ENCODE results near the gene BLOC1S1. TPM values are rescaled to one million over a fixed set of nuclear protein-coding genes. Genes with fewer than 3 reads are reported as not detected.
A peak's percentile ranks its signal among the peaks of the same experiment; 100 is the strongest.

The BLOC1S1 gene
- polyA plus RNA-seq, 2 of the 4 experiments (the other 2 are of a cell fraction) = 112 to 138 TPM

DNA sequence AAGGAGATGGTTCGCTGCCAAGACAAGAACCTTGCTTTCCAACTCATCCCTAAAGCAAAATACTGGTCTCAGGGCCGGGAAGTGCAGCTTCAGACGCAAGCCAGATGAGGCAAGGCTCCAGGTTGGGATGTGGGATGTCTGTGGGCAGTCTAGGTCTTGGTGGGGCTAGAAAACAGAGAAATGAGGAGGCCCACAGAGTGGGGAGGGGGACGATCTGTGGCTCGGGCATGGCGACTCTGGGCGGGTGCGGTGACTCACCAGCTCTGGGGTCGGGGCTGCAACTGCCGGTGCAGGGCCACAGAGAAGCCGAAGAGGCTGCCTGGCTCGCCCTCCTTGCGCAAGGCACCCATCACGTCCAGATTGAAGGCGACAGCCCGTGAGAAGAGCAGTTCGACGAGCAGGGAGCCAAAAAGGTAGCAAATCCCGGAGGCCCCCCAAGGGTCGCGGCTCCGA lies 8.6 kb upstream of the BLOC1S1 start:
- no peak for DNase-seq (ENCODE audit: low read depth in 1 of 2, low spot score in 1 of 2)
- Histone ChIP-seq H3K4me2 (peak overlapping the region; percentile 99), H3K27ac (peak overlapping the region in 1 of 2 experiments; percentile 79; a peak in 4 of 6 replicates), H3K4me3 (peak overlapping the region; percentile 86), H3K4me1 (peaks cover 16% of the 10 kb centered on the region; the same call in 2 of the 3 replicates), H3K9me3 (no peaks in the 10 kb centered on the region)
- ChIA-PET POLR2A (no interaction called here), CTCF (interaction anchor here (0.8 to 3.1 kb wide), 5 partner anchors 9 to 26 kb away, joined by 3 to 20 read pairs (median 6); partner anchors contain the start of genes BLOC1S1 and RDH5)
- peak in 1 of 2 experiments; percentile 10; a peak in 3 of 6 replicates for ATAC-seq
- 34% methylated on average over 20 of the region's 22 CpGs for WGBS (ENCODE audit: missing lambda C conversion rate)
- no peak for FAIRE-seq
- TF ChIP-seq CEBPB (IDR thresholded peaks at IDR 0.05) (peak in 1 of 2 experiments; percentile 70; a peak in 2 of 4 replicates), GATA3 (IDR thresholded peaks at IDR 0.05; ENCODE audit: borderline replicate concordance) (no peak)

DNA sequence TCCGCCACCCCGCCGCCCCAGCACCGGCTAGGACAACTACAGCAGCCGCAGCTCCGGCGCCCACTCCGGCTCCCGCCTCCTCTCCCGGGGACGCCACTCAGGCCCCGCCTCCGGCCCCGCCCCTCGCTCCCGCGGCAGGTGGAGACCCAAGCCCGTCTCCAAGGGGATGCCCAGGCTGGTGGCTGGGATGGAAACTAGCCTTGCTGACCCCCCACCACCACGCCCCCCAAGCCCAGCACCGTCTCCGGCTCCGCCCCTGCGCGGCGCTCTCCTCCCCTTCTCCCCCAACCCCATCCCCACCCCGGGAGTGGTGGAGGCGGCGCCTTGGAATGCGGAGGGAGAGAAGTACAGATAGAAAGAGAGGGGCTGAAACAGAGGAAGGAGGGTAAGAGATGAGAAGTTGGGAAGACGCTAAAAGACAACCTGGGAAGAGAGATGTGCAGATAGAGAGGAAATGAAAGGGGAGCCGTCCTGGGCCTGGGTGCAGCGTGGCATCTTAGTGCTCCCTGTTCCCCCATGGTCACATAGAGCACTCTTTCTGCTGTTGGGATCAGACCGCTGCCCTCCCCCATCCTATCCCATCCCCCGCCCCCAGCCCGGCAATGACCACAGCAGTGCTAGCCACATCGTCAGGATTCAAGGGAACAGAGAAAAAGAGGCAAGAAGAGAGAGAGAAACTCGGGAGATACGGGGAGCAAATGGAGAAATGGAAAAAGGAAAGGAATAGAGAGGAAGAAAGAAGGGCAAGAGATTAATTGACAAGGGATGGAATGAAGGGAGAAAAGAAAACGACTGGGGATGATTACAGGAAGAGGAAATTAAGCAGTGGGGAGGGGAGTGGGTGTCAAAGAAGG lies 7.8 kb upstream of the BLOC1S1 start, which contains the start of gene ITGA7:
Gene ITGA7 (minus strand): TSS at position 64 of the 854 bp plus-strand sequence. CDS start 222 bp downstream, outside the sequence.
- FAIRE-seq (no peak), ATAC-seq (peak; percentile 67 to 82), DNase-seq (ENCODE audit: low read depth in 1 of 2, low spot score in 1 of 2) (peak in 1 of 2 experiments; percentile 77)
- POLR2A ChIA-PET = no interaction called here
- CTCF ChIA-PET = interaction anchor here (0.8 to 3.1 kb wide), 3 partner anchors 9 to 19 kb away, joined by 3 to 20 read pairs (median 4); partner anchors contain the start of genes BLOC1S1 and RDH5
- 9% methylated on average over 16 of the region's 39 CpGs for WGBS (ENCODE audit: missing lambda C conversion rate)
- Histone ChIP-seq H3K4me1 (peaks cover 16% of the 10 kb centered on the region; the same call in 2 of the 3 replicates), H3K27ac (peak within 1 kb of the TSS; percentile 50 to 79; a peak in 5 of 6 replicates), H3K4me2 (peak within 1 kb of the TSS; percentile 99), H3K9me3 (no peaks in the 10 kb centered on the region), H3K4me3 (peak within 1 kb of the TSS; percentile 86)
- TF ChIP-seq, protein P1, sequence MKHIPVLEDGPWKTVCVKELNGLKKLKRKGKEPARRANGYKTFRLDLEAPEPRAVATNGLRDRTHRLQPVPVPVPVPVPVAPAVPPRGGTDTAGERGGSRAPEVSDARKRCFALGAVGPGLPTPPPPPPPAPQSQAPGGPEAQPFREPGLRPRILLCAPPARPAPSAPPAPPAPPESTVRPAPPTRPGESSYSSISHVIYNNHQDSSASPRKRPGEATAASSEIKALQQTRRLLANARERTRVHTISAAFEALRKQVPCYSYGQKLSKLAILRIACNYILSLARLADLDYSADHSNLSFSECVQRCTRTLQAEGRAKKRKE (CRISPR knock-in tag; IDR thresholded peaks at IDR 0.05; ENCODE audit: low read depth) = no peak
- TF ChIP-seq EP300 (IDR thresholded peaks at IDR 0.05) = no peak
- TF ChIP-seq MAFK (IDR thresholded peaks at IDR 0.05; ENCODE audit: partially characterized antibody) = no peak
- TF ChIP-seq, protein P2, sequence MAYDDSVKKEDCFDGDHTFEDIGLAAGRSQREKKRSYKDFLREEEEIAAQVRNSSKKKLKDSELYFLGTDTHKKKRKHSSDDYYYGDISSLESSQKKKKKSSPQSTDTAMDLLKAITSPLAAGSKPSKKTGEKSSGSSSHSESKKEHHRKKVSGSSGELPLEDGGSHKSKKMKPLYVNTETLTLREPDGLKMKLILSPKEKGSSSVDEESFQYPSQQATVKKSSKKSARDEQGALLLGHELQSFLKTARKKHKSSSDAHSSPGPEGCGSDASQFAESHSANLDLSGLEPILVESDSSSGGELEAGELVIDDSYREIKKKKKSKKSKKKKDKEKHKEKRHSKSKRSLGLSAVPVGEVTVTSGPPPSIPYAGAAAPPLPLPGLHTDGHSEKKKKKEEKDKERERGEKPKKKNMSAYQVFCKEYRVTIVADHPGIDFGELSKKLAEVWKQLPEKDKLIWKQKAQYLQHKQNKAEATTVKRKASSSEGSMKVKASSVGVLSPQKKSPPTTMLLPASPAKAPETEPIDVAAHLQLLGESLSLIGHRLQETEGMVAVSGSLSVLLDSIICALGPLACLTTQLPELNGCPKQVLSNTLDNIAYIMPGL (CRISPR knock-in tag; IDR thresholded peaks at IDR 0.05; ENCODE audit: borderline replicate concordance) = no peak
- TF ChIP-seq TP53 (CRISPR knock-in tag; IDR thresholded peaks at IDR 0.05) = no peak
- TF ChIP-seq, protein P3, sequence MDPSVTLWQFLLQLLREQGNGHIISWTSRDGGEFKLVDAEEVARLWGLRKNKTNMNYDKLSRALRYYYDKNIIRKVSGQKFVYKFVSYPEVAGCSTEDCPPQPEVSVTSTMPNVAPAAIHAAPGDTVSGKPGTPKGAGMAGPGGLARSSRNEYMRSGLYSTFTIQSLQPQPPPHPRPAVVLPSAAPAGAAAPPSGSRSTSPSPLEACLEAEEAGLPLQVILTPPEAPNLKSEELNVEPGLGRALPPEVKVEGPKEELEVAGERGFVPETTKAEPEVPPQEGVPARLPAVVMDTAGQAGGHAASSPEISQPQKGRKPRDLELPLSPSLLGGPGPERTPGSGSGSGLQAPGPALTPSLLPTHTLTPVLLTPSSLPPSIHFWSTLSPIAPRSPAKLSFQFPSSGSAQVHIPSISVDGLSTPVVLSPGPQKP (IDR thresholded peaks at IDR 0.05; ENCODE audit: low read depth, low read length) = no peak
- TF ChIP-seq RCOR1 (IDR thresholded peaks at IDR 0.05; ENCODE audit: low read depth, low read length) = no peak
- no peak for TF ChIP-seq POLR2AphosphoS2 (conservative IDR thresholded peaks at IDR 0.05; ENCODE audit: low read length)
- TF ChIP-seq TFCP2L1 (CRISPR knock-in tag; IDR thresholded peaks at IDR 0.05) = no peak
- no peak for TF ChIP-seq CHD4 (IDR thresholded peaks at IDR 0.05; ENCODE audit: borderline replicate concordance)
- TF ChIP-seq HOXB13 (CRISPR knock-in tag; IDR thresholded peaks at IDR 0.05; ENCODE audit: low read depth) = no peak
- no peak for TF ChIP-seq ZSCAN20 (CRISPR knock-in tag; IDR thresholded peaks at IDR 0.05)
- no peak for TF ChIP-seq ZFP36 (IDR thresholded peaks at IDR 0.05; ENCODE audit: borderline replicate concordance, partially characterized antibody)
- no peak for TF ChIP-seq FOSL2 (IDR thresholded peaks at IDR 0.05)
- no peak for TF ChIP-seq FOSL2 (CRISPR knock-in tag; IDR thresholded peaks at IDR 0.05)
- no peak for TF ChIP-seq HOXA7 (CRISPR knock-in tag; IDR thresholded peaks at IDR 0.05)
- TF ChIP-seq, protein P4, sequence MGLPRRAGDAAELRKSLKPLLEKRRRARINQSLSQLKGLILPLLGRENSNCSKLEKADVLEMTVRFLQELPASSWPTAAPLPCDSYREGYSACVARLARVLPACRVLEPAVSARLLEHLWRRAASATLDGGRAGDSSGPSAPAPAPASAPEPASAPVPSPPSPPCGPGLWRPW (IDR thresholded peaks at IDR 0.05) = no peak
- TF ChIP-seq, protein P5, sequence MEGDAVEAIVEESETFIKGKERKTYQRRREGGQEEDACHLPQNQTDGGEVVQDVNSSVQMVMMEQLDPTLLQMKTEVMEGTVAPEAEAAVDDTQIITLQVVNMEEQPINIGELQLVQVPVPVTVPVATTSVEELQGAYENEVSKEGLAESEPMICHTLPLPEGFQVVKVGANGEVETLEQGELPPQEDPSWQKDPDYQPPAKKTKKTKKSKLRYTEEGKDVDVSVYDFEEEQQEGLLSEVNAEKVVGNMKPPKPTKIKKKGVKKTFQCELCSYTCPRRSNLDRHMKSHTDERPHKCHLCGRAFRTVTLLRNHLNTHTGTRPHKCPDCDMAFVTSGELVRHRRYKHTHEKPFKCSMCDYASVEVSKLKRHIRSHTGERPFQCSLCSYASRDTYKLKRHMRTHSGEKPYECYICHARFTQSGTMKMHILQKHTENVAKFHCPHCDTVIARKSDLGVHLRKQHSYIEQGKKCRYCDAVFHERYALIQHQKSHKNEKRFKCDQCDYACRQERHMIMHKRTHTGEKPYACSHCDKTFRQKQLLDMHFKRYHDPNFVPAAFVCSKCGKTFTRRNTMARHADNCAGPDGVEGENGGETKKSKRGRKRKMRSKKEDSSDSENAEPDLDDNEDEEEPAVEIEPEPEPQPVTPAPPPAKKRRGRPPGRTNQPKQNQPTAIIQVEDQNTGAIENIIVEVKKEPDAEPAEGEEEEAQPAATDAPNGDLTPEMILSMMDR (IDR thresholded peaks at IDR 0.05) = no peak
- TF ChIP-seq RFX5 (IDR thresholded peaks at IDR 0.05) = no peak
- TF ChIP-seq CEBPB (IDR thresholded peaks at IDR 0.05) = no peak
- TF ChIP-seq KDM5A (IDR thresholded peaks at IDR 0.05) = no peak

All from A549 (cell line).